Endodermal cell (in vitro differentiated cells): ENCODE measurements around the gene NOL9. TPM values are rescaled to one million over a fixed set of nuclear protein-coding genes. Genes with fewer than 3 reads are reported as not detected.

ENCODE experiments used
- DNase-seq: peaks from one replicate; pipeline ENCODE4 v3.0.0-alpha.2; 2017
- H3K27ac ChIP-seq: 2 replicates; pipeline ENCODE4 v1.5.1; 2013; ENCODE audit warnings: mild to moderate bottlenecking, low read depth, low read length, moderate library complexity
- H3K27me3 ChIP-seq: 2 replicates; pipeline ENCODE4 v1.6.1; 2013; ENCODE audit warnings: mild to moderate bottlenecking, low read length, moderate library complexity; ENCODE audit not compliant: insufficient read depth, control insufficient read depth, poor library complexity, severe bottlenecking
- H3K36me3 ChIP-seq: 2 replicates; pipeline ENCODE4 v1.7.0; 2013; ENCODE audit warnings: mild to moderate bottlenecking, low read length, moderate library complexity; ENCODE audit not compliant: control insufficient read depth, insufficient read depth
- H3K4me1 ChIP-seq: one replicate; pipeline ENCODE4 v1.7.0; 2013; ENCODE audit warnings: low read length; ENCODE audit not compliant: control insufficient read depth, insufficient read depth
- H3K4me3 ChIP-seq: 2 replicates; pipeline ENCODE4 v1.5.1; 2013; ENCODE audit warnings: mild to moderate bottlenecking, low read length, moderate library complexity
- H3K9ac ChIP-seq: 2 replicates; pipeline ENCODE4 v1.6.1; 2013; ENCODE audit warnings: mild to moderate bottlenecking, low read length, moderate library complexity; ENCODE audit not compliant: poor library complexity, severe bottlenecking; ENCODE audit errors: extremely low read depth
- H3K9me3 ChIP-seq: 2 replicates; pipeline ENCODE4 v1.6.1; 2013; ENCODE audit warnings: mild to moderate bottlenecking, low read length, moderate library complexity; ENCODE audit not compliant: control insufficient read depth
- H3K27ac Mint-ChIP-seq: 2 replicates; pipeline ENCODE4 v1.8.0; 2020; ENCODE audit warnings: mixed read lengths
- H3K27me3 Mint-ChIP-seq: 2 replicates; pipeline ENCODE4 v1.8.0; 2021; ENCODE audit warnings: mild to moderate bottlenecking, mixed read lengths; ENCODE audit not compliant: insufficient read depth
- H3K36me3 Mint-ChIP-seq: 2 replicates; pipeline ENCODE4 v1.8.0; 2020; ENCODE audit warnings: low read depth, mixed read lengths
- H3K4me1 Mint-ChIP-seq: 2 replicates; pipeline ENCODE4 v1.8.0; 2020; ENCODE audit warnings: mixed read lengths
- H3K4me3 Mint-ChIP-seq: 2 replicates; pipeline ENCODE4 v1.8.0; 2020; ENCODE audit warnings: mild to moderate bottlenecking, moderate library complexity, mixed read lengths
- H3K9me3 Mint-ChIP-seq: 2 replicates; pipeline ENCODE4 v1.8.0; 2020; ENCODE audit warnings: mild to moderate bottlenecking, mixed read lengths
- WGBS, 2 experiments: methylation state at CpG; one replicate each; pipeline versions ENCODE4 v1.1.5 to v1.1.7; 2013; ENCODE audit warnings: missing lambda C conversion rate in 2 of 2, mixed read lengths in 1 of 2; ENCODE audit not compliant: insufficient coverage in 1 of 2, insufficient read length in 1 of 2; 5-methylcytosine and 5-hydroxymethylcytosine counted together
- total RNA-seq, 2 donors: library from RNA; stranded (reverse); fragmentation: NEBNext Ultra II Directional in 1 of 2; extraction: Animal tissue kit (Norgen Biotek cat#: 25700) in 1 of 2; gene quantifications; 2 replicates in 1 of 2; 3 replicates in 1 of 2; pipeline ENCODE4 v1.2.1, GENCODE V29; 2021
- TF ChIP-seq, protein P1 (sequence below): fragments of 200-600 bp; sonication (generic); conservative IDR thresholded peaks from 2 replicates; pipeline ENCODE4 v1.5.0; 2021; ENCODE audit warnings: antibody characterized with exemption, mild to moderate bottlenecking

NOL9 gene
- total RNA-seq, 2 donors from 2014 or later: 35.0 to 43.9 TPM

DNA sequence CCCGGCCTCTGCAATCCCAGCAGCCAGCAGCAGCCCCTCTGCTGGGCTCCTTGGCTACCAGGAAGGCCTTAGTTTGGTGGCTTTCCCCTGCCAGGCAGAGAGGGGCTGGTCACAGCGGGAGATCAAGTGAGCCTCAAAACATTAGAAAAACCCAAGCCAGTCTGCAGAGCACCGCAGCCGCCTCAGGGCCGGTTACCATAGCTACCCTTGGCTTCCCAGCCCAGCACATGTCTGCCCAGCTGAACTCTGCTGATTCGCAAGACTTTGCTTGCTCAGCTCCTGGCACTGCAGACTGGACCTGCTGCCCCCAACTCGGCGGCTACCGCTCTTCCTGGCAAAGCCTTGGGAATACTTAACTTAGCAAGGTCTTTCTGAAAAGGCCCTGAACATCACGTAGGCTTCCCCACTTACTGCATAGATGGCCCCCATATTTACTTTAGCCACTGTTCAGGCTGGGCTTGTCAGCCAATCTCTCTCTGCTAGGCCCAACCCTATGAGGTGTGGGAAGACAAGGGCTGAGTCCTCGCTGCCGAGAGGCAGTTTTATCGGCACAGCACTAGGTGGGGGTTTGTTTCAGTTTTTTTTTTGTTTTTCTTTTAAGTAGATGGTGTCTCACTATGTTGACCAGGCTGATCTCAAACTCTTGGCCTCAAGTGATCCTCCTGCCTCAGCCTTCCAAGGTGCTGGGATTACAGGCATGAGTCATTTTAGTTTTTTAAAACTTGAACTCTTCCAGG lies 34.2 kb downstream of the NOL9 start:
- Histone ChIP-seq H3K4me1 (peaks cover 3% of the 10 kb centered on the region), H3K27ac (peak overlapping the region; percentile 92), H3K9ac (no peak overlapping the region), H3K4me3 (no peak overlapping the region), H3K36me3 (peaks cover 16% of the 10 kb centered on the region), H3K27me3 (no peaks in the 10 kb centered on the region), H3K9me3 (no peaks in the 10 kb centered on the region)
- 33 to 49% methylated on average over 12 to 13 of the region's 13 CpGs for WGBS, 2 experiments
- peaks cover 12% of the 10 kb centered on the region for H3K36me3 Mint-ChIP-seq
- no peaks in the 10 kb centered on the region for H3K9me3 Mint-ChIP-seq
- peaks cover 13% of the 10 kb centered on the region for H3K4me1 Mint-ChIP-seq
- TF ChIP-seq, protein P1, sequence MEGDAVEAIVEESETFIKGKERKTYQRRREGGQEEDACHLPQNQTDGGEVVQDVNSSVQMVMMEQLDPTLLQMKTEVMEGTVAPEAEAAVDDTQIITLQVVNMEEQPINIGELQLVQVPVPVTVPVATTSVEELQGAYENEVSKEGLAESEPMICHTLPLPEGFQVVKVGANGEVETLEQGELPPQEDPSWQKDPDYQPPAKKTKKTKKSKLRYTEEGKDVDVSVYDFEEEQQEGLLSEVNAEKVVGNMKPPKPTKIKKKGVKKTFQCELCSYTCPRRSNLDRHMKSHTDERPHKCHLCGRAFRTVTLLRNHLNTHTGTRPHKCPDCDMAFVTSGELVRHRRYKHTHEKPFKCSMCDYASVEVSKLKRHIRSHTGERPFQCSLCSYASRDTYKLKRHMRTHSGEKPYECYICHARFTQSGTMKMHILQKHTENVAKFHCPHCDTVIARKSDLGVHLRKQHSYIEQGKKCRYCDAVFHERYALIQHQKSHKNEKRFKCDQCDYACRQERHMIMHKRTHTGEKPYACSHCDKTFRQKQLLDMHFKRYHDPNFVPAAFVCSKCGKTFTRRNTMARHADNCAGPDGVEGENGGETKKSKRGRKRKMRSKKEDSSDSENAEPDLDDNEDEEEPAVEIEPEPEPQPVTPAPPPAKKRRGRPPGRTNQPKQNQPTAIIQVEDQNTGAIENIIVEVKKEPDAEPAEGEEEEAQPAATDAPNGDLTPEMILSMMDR: no peak
- H3K27ac Mint-ChIP-seq: peak overlapping the region; percentile 82
- H3K27me3 Mint-ChIP-seq: no peaks in the 10 kb centered on the region
- peak; percentile 91 for DNase-seq
- H3K4me3 Mint-ChIP-seq: no peak overlapping the region

DNA sequence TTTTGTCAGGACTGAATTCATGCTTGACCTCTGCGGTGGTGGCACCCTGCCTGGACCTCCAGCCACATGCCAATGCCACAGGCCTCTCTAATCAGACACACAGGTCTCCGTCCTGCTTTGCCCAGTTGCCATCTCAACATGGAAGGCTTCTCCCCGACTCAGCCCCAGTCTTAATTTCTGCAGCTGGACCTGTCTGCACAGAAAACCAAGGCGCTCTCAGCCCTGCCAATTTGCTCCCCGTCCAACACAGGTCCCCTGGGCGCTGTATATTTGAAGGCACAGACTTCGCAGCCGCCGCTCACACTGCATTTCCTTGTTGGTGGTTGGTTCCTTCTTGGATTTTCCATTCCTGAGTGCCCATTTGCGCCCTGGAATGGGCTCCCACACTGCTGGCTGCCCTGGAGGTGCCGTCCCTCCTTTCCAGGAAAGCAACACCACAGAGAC lies 34.8 kb downstream of the NOL9 start:
- Mint-ChIP-seq H3K27me3 (no peaks in the 10 kb centered on the region), H3K4me1 (peaks cover 13% of the 10 kb centered on the region), H3K4me3 (no peak overlapping the region), H3K27ac (peak overlapping the region; percentile 52), H3K36me3 (peaks cover 11% of the 10 kb centered on the region), H3K9me3 (no peaks in the 10 kb centered on the region)
- Histone ChIP-seq H3K27me3 (no peaks in the 10 kb centered on the region), H3K27ac (peak overlapping the region; percentile 92), H3K9ac (no peak overlapping the region), H3K4me3 (no peak overlapping the region), H3K9me3 (no peaks in the 10 kb centered on the region), H3K4me1 (peaks cover 3% of the 10 kb centered on the region), H3K36me3 (peaks cover 15% of the 10 kb centered on the region)
- 88 to 90% methylated on average over 10 to 11 of the region's 11 CpGs for WGBS, 2 experiments
- TF ChIP-seq, protein P1: no peak
- DNase-seq: peak; percentile 65

DNA sequence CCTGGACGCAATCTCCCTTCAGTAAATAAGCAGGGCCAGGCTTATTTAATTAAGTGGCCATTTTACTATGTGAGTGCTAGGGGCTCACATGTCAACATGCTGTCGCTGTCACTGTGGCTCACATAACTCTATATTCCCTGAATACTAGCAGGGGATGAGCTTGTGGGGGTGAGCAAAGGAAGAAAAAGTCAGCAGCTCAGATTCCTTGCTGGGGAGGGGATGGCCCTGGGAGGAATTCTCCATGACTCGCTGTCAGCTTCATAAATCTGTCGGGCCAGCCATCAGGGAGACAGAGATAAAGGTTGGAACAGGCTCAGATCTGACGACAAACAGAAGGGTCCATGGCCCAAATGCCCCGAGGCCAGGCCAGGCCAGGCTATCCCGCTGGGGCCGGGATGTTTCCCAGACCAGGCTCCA lies 36.9 kb downstream of the NOL9 start:
- TF ChIP-seq, protein P1: no peak
- no peak overlapping the region for H3K4me3 Mint-ChIP-seq
- H3K9me3 Mint-ChIP-seq: no peaks in the 10 kb centered on the region

More for the DNA sequence above, 36.9 kb downstream of the NOL9 start:
- H3K4me1 ChIP-seq: peaks cover 3% of the 10 kb centered on the region
- Mint-ChIP-seq H3K4me1 (peaks cover 9% of the 10 kb centered on the region), H3K36me3 (peaks cover 5% of the 10 kb centered on the region), H3K27me3 (no peaks in the 10 kb centered on the region), H3K27ac (no peak overlapping the region)
- H3K4me3 ChIP-seq: no peak overlapping the region
- H3K9ac ChIP-seq: no peak overlapping the region
- H3K36me3 ChIP-seq: peaks cover 5% of the 10 kb centered on the region
- H3K27me3 ChIP-seq: no peaks in the 10 kb centered on the region
- H3K9me3 ChIP-seq: no peaks in the 10 kb centered on the region
- H3K27ac ChIP-seq: peak overlapping the region; percentile 8
- 87 to 88% methylated on average over 4 to 8 of the region's 8 CpGs for WGBS, 2 experiments
- DNase-seq: no peak
